Tibial artery (tissue), 4 donors: ENCODE results near the gene ATP6V0C.

Source experiments
- DNase-seq, 2 donors: peaks; one replicate each; pipeline ENCODE4 v3.0.0-alpha.2; 2019
- H3K27ac ChIP-seq, 2 donors: fragments of 200-600 bp; sonication (generic) in 1 of 2; 1 replicate in 1 of 2; 2 replicates in 1 of 2; pipeline ENCODE4 v1.5.1; 2018 to 2019; ENCODE audit warnings: mild to moderate bottlenecking in 1 of 2
- H3K27me3 ChIP-seq, 2 donors: fragments of 200-600 bp; sonication (generic) in 1 of 2; one replicate each; pipeline versions ENCODE4 v1.5.1 to v1.6.0; 2016 to 2019
- H3K36me3 ChIP-seq, 3 donors: fragments of 200-600 bp; sonication (generic) in 2 of 3; one replicate each; pipeline ENCODE4 v1.5.1; 2016 to 2019; ENCODE audit warnings: mild to moderate bottlenecking in 2 of 3
- H3K4me1 ChIP-seq, 4 donors: fragments of 200-600 bp; sonication (generic) in 2 of 4; 1 replicate in 3 of 4; 2 replicates in 1 of 4; pipeline ENCODE4 v1.5.1; 2016 to 2019
- H3K4me3 ChIP-seq, 2 donors: fragments of 200-600 bp; sonication (generic) in 1 of 2; 1 replicate in 1 of 2; 2 replicates in 1 of 2; pipeline ENCODE4 v1.5.1; 2018 to 2019; ENCODE audit warnings: mild to moderate bottlenecking in 2 of 2
- H3K9me3 ChIP-seq, 3 donors: fragments of 200-600 bp; sonication (generic) in 1 of 3; one replicate each; pipeline ENCODE4 v1.5.1; 2016 to 2019
- intact Hi-C: fragments of 100-400 bp; cut with DNase I; formaldehyde crosslinking; loops from one replicate; pipeline ENCODE4 v1.15.0; 2023; ENCODE audit warnings: low total_unique reads
- TF ChIP-seq, protein P1 (sequence below), 2 experiments: fragments of 200-600 bp in 1 of 2; fragments of 450-650 bp in 1 of 2; IDR thresholded peaks; one replicate each; pipeline ENCODE4 v1.5.1; 2017 to 2019; ENCODE audit warnings: antibody characterized with exemption in 2 of 2, mild to moderate bottlenecking in 1 of 2, moderate library complexity in 1 of 2

The ATP6V0C gene

DNA sequence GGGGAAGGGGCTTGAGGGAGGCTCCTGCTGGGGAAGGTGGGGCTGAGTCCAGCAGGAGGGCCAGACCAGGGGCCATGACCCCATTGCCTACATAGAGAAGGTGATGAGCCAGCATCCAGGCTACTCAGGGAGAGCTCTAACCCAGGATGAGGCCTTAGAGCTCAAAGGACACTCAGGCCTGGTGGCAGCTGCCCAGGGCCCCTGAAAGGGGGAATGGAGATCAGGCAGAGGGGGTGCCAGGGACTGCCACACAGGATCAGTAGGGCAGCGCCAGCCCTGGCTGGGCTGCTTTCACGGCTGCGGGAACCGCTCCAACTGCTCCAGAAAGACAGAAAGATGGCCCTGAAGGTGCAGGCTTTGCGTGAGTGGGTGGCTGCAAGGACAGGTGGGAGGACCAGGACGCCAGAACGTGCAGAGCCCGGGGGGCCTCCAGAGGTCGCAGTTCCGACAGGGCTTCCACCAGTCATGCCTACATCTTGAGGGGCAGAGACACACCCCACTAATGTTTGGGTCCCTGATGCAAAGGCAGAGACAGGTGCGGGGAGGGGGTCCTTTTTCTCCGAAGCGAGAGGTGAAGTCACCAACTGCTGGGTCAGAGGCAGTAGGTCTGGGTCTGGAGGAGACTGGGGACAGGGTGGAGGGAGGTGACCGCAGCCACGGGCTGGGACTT lies 882 bp upstream of the ATP6V0C start:
- Histone ChIP-seq H3K36me3 (peaks cover 0 to 5% (median 0%) of the 10 kb centered on the region in 3 donors), H3K9me3 (no peaks in the 10 kb centered on the region), H3K27ac (peak overlapping the region; percentile 99), H3K27me3 (no peaks in the 10 kb centered on the region), H3K4me3 (peak overlapping the region; percentile 89 to 99), H3K4me1 (peaks cover 0 to 50% (median 47%) of the 10 kb centered on the region in 4 donors)
- TF ChIP-seq, protein P1, sequence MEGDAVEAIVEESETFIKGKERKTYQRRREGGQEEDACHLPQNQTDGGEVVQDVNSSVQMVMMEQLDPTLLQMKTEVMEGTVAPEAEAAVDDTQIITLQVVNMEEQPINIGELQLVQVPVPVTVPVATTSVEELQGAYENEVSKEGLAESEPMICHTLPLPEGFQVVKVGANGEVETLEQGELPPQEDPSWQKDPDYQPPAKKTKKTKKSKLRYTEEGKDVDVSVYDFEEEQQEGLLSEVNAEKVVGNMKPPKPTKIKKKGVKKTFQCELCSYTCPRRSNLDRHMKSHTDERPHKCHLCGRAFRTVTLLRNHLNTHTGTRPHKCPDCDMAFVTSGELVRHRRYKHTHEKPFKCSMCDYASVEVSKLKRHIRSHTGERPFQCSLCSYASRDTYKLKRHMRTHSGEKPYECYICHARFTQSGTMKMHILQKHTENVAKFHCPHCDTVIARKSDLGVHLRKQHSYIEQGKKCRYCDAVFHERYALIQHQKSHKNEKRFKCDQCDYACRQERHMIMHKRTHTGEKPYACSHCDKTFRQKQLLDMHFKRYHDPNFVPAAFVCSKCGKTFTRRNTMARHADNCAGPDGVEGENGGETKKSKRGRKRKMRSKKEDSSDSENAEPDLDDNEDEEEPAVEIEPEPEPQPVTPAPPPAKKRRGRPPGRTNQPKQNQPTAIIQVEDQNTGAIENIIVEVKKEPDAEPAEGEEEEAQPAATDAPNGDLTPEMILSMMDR (IDR thresholded peaks at IDR 0.05): no peak
- intact Hi-C loops: no loop called here
- no peak for DNase-seq

GRCh38 chr16:2514333-2515179 lies 804 bp downstream of the ATP6V0C start:
- Histone ChIP-seq H3K36me3 (peaks cover 0 to 5% (median 0%) of the 10 kb centered on the region in 3 donors), H3K27ac (peak overlapping the region; percentile 99), H3K27me3 (no peaks in the 10 kb centered on the region), H3K9me3 (no peaks in the 10 kb centered on the region), H3K4me3 (peak overlapping the region; percentile 89 to 99), H3K4me1 (peaks cover 6 to 67% (median 64%) of the 10 kb centered on the region in 4 donors)
- intact Hi-C loops: no loop called here
- TF ChIP-seq, protein P1 (IDR thresholded peaks at IDR 0.05): no peak
- no peak for DNase-seq

DNA sequence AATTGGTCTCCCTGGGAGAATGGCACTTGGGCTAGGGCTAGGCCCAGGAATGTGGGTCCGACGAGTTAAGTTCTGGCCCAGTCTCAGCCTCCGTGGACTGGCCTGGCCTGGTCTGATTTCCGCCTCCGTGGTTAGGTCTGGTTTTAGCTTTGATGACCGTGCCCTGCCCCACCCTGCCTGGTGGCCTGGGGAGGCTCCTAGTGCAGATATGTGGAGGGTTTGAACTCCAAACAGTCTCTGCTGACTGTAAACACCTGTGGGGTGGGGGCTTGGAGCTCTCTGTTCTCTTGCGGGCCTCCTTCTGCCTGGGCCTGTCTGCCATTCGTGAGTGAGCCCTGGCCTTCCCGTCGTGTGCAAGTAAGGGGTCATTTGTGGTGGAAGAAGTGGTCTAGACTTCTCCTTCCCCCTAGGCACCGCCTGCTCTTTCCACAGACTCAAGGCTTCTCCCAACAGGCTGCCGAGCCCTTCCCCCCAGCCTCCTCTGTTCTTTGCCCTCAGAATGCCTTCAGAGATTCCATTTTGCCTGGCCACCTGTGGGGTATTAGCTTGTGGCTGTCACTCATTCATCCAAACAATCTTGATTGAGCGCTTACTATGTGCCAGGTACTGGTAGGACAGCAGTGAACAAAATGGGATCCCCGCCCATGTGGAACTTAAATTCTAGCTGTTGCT lies 1.6 kb downstream of the ATP6V0C start:
- H3K27me3 ChIP-seq: no peaks in the 10 kb centered on the region
- H3K4me3 ChIP-seq: peak overlapping the region; percentile 89 to 99
- intact Hi-C loops: no loop called here
- H3K27ac ChIP-seq: peak overlapping the region; percentile 99
- DNase-seq: no peak
- peaks cover 0 to 5% (median 0%) of the 10 kb centered on the region in 3 donors for H3K36me3 ChIP-seq
- H3K9me3 ChIP-seq: no peaks in the 10 kb centered on the region
- peaks cover 7 to 71% (median 67%) of the 10 kb centered on the region in 4 donors for H3K4me1 ChIP-seq
- TF ChIP-seq, protein P1 (IDR thresholded peaks at IDR 0.05): no peak

GRCh38 chr16:2516391-2517240 lies 2.9 kb downstream of the ATP6V0C start:
- Histone ChIP-seq H3K4me1 (peaks cover 7 to 79% (median 70%) of the 10 kb centered on the region in 4 donors), H3K9me3 (no peaks in the 10 kb centered on the region), H3K4me3 (peak overlapping the region; percentile 20 to 99), H3K27me3 (no peaks in the 10 kb centered on the region), H3K27ac (peak overlapping the region in 1 of 2 donors; percentile 99), H3K36me3 (peaks cover 0 to 5% (median 0%) of the 10 kb centered on the region in 3 donors)
- intact Hi-C loops: no loop called here
- no peak for DNase-seq
- TF ChIP-seq, protein P1 (IDR thresholded peaks at IDR 0.05): no peak
